GM12892 (cell line): ENCODE measurements around the gene ZYG11A.

ENCODE experiments used
- DNase-seq: peaks from one replicate; pipeline ENCODE4 v3.0.0; 2011; ENCODE audit not compliant: insufficient read length
- FAIRE-seq: peaks from 2 replicates; lab custom pipeline; 2011; peaks lifted over from hg19 to GRCh38; lab: Jason Lieb, UNC
- POLR2A ChIP-seq: IDR thresholded peaks from 2 replicates; pipeline ENCODE4 v1.6.1; 2011; ENCODE audit warnings: low read depth, low read length, control low read depth
- POLR2AphosphoS5 ChIP-seq: IDR thresholded peaks from 2 replicates; pipeline ENCODE4 v1.6.1; 2011; ENCODE audit warnings: low read depth, low read length, control low read depth
- TAF1 ChIP-seq: IDR thresholded peaks from 2 replicates; pipeline ENCODE4 v1.6.1; 2011; ENCODE audit warnings: low read depth, mild to moderate bottlenecking, control low read depth, low read length, borderline replicate concordance

ZYG11A gene

GRCh38 chr1:52887483-52887882 is 44.9 kb downstream of the ZYG11A start:
- TF ChIP-seq POLR2AphosphoS5 (no peak), TAF1 (no peak), POLR2A (no peak)
- FAIRE-seq = no peak
- no peak for DNase-seq

GRCh38 chr1:52892424-52893215 is 50.1 kb downstream of the ZYG11A start:
- no peak for DNase-seq
- no peak for FAIRE-seq
- TF ChIP-seq TAF1 = no peak
- TF ChIP-seq POLR2A = no peak
- no peak for TF ChIP-seq POLR2AphosphoS5

DNA sequence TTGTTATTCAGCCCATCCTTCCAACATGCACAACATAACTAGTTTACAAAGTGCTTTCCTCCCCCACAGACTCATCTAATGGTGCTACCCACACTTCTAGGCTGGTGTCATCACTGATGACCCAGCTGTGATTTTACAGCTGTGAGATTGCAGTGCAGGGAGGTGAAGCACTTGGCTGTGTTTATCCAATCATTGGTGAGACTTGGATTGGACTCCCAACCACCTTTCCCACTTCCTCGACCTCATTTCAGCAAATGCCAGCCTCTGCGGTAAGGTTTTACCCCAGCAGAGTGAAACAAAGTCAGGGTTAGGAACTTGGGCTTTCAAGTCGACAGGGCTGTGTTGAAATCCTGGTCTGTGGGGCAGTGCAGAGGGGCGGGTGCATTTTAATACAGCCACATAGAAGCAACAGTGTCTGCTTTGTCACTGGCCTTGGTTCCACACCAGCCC is 56.9 kb downstream of the ZYG11A start:
- FAIRE-seq (no peak), DNase-seq (no peak)
- TF ChIP-seq POLR2A (no peak), TAF1 (no peak), POLR2AphosphoS5 (no peak)

DNA sequence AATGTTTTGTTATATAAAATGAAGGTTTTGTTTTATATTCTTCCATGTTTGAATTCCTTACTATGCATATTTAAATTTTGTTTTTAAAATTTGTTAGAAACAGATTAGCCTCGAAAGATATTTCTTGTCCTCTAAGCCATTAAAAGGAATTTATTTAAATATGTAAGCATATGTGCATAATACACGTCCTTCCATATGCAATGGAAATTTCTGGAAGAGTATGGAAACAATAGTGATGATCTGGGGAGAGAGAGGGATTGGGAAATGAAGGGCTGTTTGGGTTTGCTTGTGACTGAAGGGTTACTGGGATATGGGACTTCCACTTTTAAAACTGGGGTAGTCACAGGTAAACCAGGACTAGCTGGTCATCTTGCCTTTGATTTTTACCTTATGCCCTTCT is 57.8 kb downstream of the ZYG11A start:
- no peak for FAIRE-seq
- DNase-seq = no peak

DNA sequence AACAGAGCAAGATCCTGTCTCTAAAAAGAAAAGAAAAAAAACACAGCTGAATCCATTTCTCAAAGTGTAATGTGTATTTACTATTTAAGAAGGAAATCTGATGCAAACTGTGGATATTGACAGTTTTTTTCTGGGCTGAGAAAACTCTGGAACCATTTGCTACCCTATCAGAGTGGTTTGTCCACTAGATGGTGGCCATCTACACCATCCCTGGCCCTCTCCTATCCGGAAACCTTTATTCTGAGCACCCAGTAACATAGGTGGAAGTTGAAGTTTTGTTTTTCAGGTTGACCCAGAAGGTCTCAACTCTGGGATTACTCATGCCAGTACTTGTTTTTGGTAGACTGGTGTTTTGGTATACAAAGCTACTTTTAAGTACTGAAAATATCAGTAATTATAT is 58.8 kb downstream of the ZYG11A start:
- FAIRE-seq = no peak
- no peak for DNase-seq
- no peak for TF ChIP-seq POLR2AphosphoS5
- no peak for TF ChIP-seq TAF1
- TF ChIP-seq POLR2A = no peak

More for the DNA sequence above, 57.8 kb downstream of the ZYG11A start:
- no peak for TF ChIP-seq TAF1
- TF ChIP-seq POLR2AphosphoS5 = no peak
- TF ChIP-seq POLR2A = no peak

DNA sequence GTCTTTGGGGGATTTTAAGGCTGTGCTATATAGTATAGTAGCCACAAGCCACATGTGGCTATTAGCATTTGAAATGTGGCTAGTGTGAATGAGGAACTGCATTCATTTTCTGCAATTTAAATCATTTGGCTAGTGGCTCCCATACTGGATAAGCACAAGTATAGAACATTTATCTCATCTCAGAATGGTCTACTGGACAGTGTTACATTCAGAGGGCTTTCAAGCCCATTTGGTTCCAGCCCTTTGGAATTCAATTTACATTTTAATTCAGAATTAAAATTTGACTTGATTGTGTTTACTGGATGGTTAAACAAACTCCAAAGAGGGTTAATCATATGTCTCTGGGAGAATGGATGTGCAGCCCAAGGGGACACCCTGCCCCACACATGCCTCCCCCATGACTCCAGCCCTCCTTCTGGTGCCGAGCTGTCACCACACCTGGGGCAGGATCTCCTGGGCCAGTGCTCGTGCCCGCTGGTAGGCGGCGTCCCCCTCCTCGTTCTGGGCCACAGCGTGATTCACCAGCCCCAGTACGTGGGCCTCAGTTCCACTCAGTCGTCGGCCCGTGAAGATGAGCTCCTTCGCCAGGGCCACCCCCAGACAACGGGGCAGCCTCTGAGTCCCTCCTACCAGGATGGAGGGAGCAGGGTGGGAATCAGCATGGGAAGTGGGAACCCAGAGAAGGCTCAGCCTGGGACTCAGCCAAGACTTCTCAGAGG is 61.8 kb downstream of the ZYG11A start:
- DNase-seq = no peak
- TF ChIP-seq TAF1 (no peak), POLR2AphosphoS5 (no peak), POLR2A (no peak)
- no peak for FAIRE-seq

DNA sequence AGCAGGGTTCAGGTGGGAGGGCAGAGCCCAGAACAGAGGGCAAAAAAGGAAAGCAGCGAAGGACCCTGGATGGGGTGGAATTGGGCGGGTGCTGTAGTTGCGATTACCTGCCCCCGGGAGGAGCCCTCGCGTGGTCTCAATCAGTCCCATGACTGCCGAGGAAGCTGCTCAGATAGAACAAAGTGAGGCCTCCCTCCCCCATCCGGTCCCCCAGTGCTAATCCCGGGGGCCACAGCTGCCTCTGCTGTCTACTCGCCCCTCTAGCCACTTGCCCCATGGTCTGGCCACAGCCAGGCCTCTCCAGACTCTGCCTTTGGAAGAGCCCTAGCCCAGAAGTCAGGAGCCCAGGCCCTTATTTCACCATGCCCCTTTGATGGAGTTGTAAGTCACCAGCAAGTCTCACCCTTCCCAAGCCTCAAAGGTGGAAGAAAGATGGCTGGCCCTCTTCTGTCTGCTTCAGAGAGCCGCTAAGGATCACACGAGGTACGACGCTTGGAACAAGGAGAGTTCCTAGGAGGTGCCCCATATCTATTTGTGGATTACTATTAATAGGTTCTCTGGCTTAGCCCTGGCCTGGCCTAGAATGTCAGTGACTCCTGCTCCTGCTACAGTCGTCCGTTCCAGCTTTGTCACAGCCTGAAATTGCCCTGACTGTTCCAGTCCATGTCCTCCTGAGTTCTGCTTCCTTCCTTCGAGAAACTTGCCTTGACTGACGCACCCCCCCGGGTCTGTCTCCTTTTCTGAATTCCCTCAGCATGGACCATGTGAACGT is 62.6 kb downstream of the ZYG11A start:
- TF ChIP-seq POLR2A (no peak), POLR2AphosphoS5 (no peak), TAF1 (no peak)
- FAIRE-seq (no peak), DNase-seq (peak; percentile 60)

DNA sequence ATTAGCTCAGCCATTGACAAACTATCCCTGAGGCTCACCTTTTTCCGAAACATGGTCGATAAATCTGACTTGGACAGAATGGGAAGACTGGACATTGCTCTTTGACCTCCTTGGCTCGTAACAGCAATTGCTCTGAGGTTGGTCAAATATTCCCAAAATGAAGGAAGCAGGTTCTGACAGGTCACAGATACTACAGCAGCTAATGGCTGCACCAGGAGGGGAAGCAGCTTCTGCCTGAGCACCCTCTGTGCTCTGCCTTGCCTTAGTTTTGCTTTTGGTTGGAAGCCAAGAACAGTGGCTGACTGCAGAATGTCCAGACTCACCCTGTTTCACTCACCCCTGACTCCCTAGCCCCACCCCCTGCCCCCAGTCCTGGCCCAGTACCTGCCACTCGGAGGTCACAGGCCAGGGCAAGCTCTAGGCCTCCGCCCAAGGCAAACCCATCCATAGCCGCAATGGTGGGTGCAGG is 63.6 kb downstream of the ZYG11A start:
- no peak for DNase-seq
- FAIRE-seq = no peak
- TF ChIP-seq POLR2AphosphoS5 (no peak), TAF1 (no peak), POLR2A (no peak)

GRCh38 chr1:52907068-52907811 is 64.7 kb downstream of the ZYG11A start:
- FAIRE-seq (no peak), DNase-seq (no peak)
- TF ChIP-seq POLR2AphosphoS5 (no peak), TAF1 (no peak), POLR2A (no peak)

DNA sequence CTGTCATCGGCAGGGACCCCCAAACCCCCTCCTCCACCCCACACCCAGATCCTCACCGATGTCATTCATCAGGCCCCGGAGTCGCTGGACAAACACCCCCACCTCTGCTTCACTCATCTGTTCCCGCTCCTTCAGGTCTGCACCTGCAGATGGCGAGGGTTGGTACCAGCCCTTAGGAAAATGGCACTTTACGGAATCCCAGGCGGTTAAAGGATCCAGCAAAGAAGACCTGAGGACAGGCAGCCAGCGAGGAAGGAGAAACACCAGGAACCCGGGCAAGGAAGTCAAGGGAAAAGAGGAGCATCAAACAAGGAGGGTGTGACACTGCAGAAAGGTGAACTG is 65.2 kb downstream of the ZYG11A start:
- no peak for FAIRE-seq
- TF ChIP-seq POLR2AphosphoS5 (no peak), TAF1 (no peak), POLR2A (no peak)
- no peak for DNase-seq

- FAIRE-seq = no peak
- no peak for DNase-seq
- TF ChIP-seq TAF1 = no peak
- no peak for TF ChIP-seq POLR2A
- TF ChIP-seq POLR2AphosphoS5 = no peak
These were observed 69.0 kb downstream of the ZYG11A start for GRCh38 chr1:52911541-52911940.
